HCT116 (cell line): Measurements from ENCODE around the gene RPS16. TPM values are rescaled to one million over a fixed set of nuclear protein-coding genes. Genes with fewer than 3 reads are reported as not detected.
A peak's percentile ranks its signal among the peaks of the same experiment; 100 is the strongest.

Experiments used
- ATAC-seq: fragments of 200-7000 bp; cut with Tn5 transposase; 2 replicates; pipeline ENCODE4 v1.9.1; 2020; ENCODE audit warnings: mild to moderate bottlenecking, moderate library complexity
- BruUV-seq: library from RNA; stranded (reverse); fragments of 400-500 nt; replicated peaks from 2 replicates; lab custom pipeline; 2021; lab: Mats Ljungman, UMichigan
- CTCF ChIA-PET: fragments of 300-600 bp; sonication (Branson Sonifier 250); formaldehyde crosslinking; loops from one replicate; lab custom pipeline; 2021; ENCODE audit warnings: antibody characterized with exemption; lab: Charles Lee
- POLR2A ChIA-PET: fragments of 300-600, 350-600 bp; sonication (Branson Sonifier 250); formaldehyde crosslinking; loops from one replicate; lab custom pipeline; 2021; ENCODE audit warnings: antibody characterized with exemption; lab: Charles Lee
- RAD21 ChIA-PET, 2 experiments: fragments of 300-600 bp; sonication (Branson Sonifier 250); formaldehyde crosslinking; loops; one replicate each; lab custom pipeline; 2023; ENCODE audit warnings: low total read pairs in 2 of 2; ENCODE audit not compliant: uncharacterized antibody in 2 of 2, unreplicated experiment in 2 of 2, low non-redundant PET in 1 of 2; lab: Charles Lee
- DNase-seq: peaks from one replicate; pipeline ENCODE4 v3.0.0-alpha.2; 2010; ENCODE audit warnings: low read depth, low spot score
- H2AFZ ChIP-seq: fragments of 200-600 bp; shearing (Covaris generic), sonication (generic); 2 replicates; pipeline ENCODE4 v1.6.1; 2017; ENCODE audit warnings: low read depth, mixed run types, mixed read lengths, antibody characterized with exemption, low read length; ENCODE audit not compliant: poor library complexity, severe bottlenecking
- H3K27ac ChIP-seq: 2 replicates; pipeline ENCODE4 v1.5.1; 2012; ENCODE audit warnings: low read depth, low read length
- H3K27me3 ChIP-seq: fragments of 200-600 bp; sonication (generic); 2 replicates; pipeline ENCODE4 v1.6.1; 2016; ENCODE audit warnings: mixed run types, low read length, mixed read lengths; ENCODE audit not compliant: insufficient read depth
- H3K36me3 ChIP-seq, 2 experiments: fragments of 200-500 bp in 1 of 2; fragments of 200-600 bp in 1 of 2; sonication (Bioruptor generic) in 1 of 2; sonication (generic) in 1 of 2; 2 replicates each; pipeline versions ENCODE4 v1.5.1 to v1.6.1; 2014 to 2016; ENCODE audit warnings: low read length in 2 of 2, inconsistent platforms in 1 of 2, mixed read lengths in 1 of 2, mixed run types in 1 of 2; ENCODE audit not compliant: insufficient read depth in 2 of 2, control insufficient read depth in 1 of 2
- H3K4me1 ChIP-seq, 2 experiments: fragments of 200-600 bp in 1 of 2; sonication (generic) in 1 of 2; 2 replicates each; pipeline versions ENCODE4 v1.5.1 to v1.6.1; 2012 to 2017; ENCODE audit warnings: low read length in 2 of 2, inconsistent platforms in 1 of 2, mild to moderate bottlenecking in 1 of 2, mixed read lengths in 1 of 2, mixed run types in 1 of 2, moderate library complexity in 1 of 2; ENCODE audit not compliant: insufficient read depth in 2 of 2, control insufficient read depth in 1 of 2
- H3K4me2 ChIP-seq: fragments of 200-600 bp; sonication (generic); 2 replicates; pipeline ENCODE4 v1.6.1; 2017; ENCODE audit warnings: mixed run types, low read length, mixed read lengths
- H3K4me3 ChIP-seq, 2 experiments: fragments of 200-600 bp in 1 of 2; sonication (generic) in 1 of 2; replicated peaks in 1 of 2; 2 replicates each; pipeline ENCODE4 v1.5.1; 2011 to 2016; ENCODE audit warnings: low read length in 2 of 2, control low read depth in 1 of 2, low read depth in 1 of 2, mild to moderate bottlenecking in 1 of 2, mixed read lengths in 1 of 2, mixed run types in 1 of 2
- H3K79me2 ChIP-seq: fragments of 200-600 bp; sonication (generic); 2 replicates; pipeline ENCODE4 v1.6.1; 2017; ENCODE audit warnings: mild to moderate bottlenecking, mixed run types, low read length, moderate library complexity, mixed read lengths; ENCODE audit not compliant: insufficient read depth
- H3K9ac ChIP-seq: fragments of 200-600 bp; sonication (generic); 2 replicates; pipeline ENCODE4 v1.6.1; 2016; ENCODE audit warnings: low read length, mixed read lengths
- H3K9me2 ChIP-seq: fragments of 200-600 bp; sonication (generic), shearing (Covaris generic); 2 replicates; pipeline ENCODE4 v1.6.1; 2017; ENCODE audit warnings: mixed run types, mild to moderate bottlenecking, moderate library complexity; ENCODE audit not compliant: insufficient read depth
- H3K9me3 ChIP-seq, 2 experiments: fragments of 200-500 bp in 1 of 2; fragments of 200-600 bp in 1 of 2; sonication (Bioruptor generic) in 1 of 2; sonication (generic) in 1 of 2; 2 replicates each; pipeline ENCODE4 v1.6.1; 2014 to 2017; ENCODE audit warnings: low read length in 2 of 2, mixed read lengths in 2 of 2, inconsistent platforms in 1 of 2, low read depth in 1 of 2, mild to moderate bottlenecking in 1 of 2, mixed run types in 1 of 2, moderate library complexity in 1 of 2; ENCODE audit not compliant: control insufficient read depth in 1 of 2, insufficient read depth in 1 of 2
- H4K20me1 ChIP-seq: fragments of 200-600 bp; sonication (generic), shearing (Covaris generic); 2 replicates; pipeline ENCODE4 v1.6.1; 2017; ENCODE audit warnings: mixed run types, mild to moderate bottlenecking, moderate library complexity; ENCODE audit not compliant: insufficient read depth
- EZH2 ChIP-seq: fragments of 200-600 bp; sonication (generic); IDR thresholded peaks from 2 replicates; pipeline ENCODE4 v1.6.1; 2017; ENCODE audit warnings: antibody characterized with exemption, mixed run types
- EZH2phosphoT487 ChIP-seq: fragments of 200-600 bp; IDR thresholded peaks from 2 replicates; pipeline ENCODE4 v1.6.1; 2018; ENCODE audit warnings: antibody characterized with exemption, borderline replicate concordance
- POLR2A ChIP-seq: IDR thresholded peaks from 2 replicates; pipeline ENCODE4 v1.7.0; 2011; ENCODE audit warnings: borderline replicate concordance; ENCODE audit not compliant: insufficient read depth, insufficient read length; ENCODE audit errors: extremely low read depth
- POLR2AphosphoS5 ChIP-seq: IDR thresholded peaks from 2 replicates; pipeline ENCODE4 v1.6.1; 2011; ENCODE audit warnings: mild to moderate bottlenecking, low read depth, low read length, moderate library complexity
- RAD21 ChIP-seq: IDR thresholded peaks from 2 replicates; pipeline ENCODE4 v1.6.1; 2012; ENCODE audit warnings: low read depth, mild to moderate bottlenecking
- SRF ChIP-seq: IDR thresholded peaks from 2 replicates; pipeline ENCODE4 v1.6.1; 2012; ENCODE audit warnings: low read depth
- TCF7L2 ChIP-seq: IDR thresholded peaks from 2 replicates; pipeline ENCODE4 v1.7.0; 2011; ENCODE audit warnings: borderline replicate concordance, inconsistent platforms; ENCODE audit not compliant: insufficient read depth, insufficient read length; ENCODE audit errors: extremely low read depth
- ZFX ChIP-seq: fragments of 450-650 bp; IDR thresholded peaks from 2 replicates; pipeline ENCODE4 v1.6.1; 2017
- ZNF274 ChIP-seq: fragments of 200-500 bp; sonication (Bioruptor generic); IDR thresholded peaks from 2 replicates; pipeline ENCODE4 v1.6.1; 2014; ENCODE audit warnings: mild to moderate bottlenecking, low read depth, low read length, inconsistent platforms
- intact Hi-C: fragments of 100-400 bp; cut with micrococcal nuclease; formaldehyde crosslinking; loops from 2 replicates; pipeline ENCODE4 v1.10.0; 2022
- total RNA-seq: library from RNA; stranded (reverse); gene quantifications from one replicate; pipeline ENCODE4 v1.2.1, GENCODE V29; 2021; ENCODE audit not compliant: unreplicated experiment

RPS16 gene
- total RNA-seq, 1 experiment from 2014 or later: 3,365 TPM

DNA sequence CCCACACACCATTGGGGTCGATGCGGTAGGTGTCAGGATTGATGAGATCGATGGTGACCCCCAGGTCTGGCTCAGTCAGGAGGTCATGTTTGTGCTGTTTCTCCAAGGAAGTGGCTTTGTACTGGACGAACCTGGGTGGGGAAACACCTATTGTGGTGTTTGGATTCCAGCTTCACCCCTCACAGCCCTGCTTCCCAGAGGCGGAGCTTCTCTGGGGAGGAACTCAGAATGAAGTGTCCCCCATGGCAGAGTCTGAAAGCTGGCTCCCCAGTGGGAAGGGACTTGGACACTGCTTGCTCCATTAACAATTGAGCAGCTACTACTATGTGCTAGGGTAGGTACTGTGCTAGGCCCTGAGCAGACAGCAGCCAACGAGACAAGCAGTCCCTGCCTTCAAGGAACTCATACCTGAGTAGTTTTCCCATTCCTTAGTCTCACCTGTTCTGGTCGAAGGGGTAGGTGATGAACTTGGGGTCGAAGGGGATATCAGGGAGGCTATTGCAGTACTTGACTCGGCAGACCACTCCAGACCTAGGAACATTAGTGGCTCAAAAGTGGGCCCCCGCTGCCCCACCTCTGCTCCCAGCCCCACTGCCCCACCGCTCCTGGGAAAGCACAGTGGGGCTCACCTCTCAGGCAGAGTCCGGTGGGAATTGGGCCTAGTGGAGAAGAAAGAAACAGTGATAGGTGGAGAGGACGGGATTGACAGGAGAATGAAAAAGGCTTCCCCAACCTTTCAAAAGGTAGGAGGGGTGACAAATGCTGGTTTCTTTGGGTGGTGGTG is 45.9 kb downstream of the RPS16 start:
- no TSS peak for BruUV-seq
- H3K27me3 ChIP-seq: no peaks in the 10 kb centered on the region
- H3K79me2 ChIP-seq: peaks cover 39% of the 10 kb centered on the region
- DNase-seq: no peak
- no peaks in the 10 kb centered on the region for H3K9me2 ChIP-seq
- peak overlapping the region; percentile 96 for H3K27ac ChIP-seq
- peak overlapping the region; percentile 76 for H3K4me2 ChIP-seq
- H3K4me1 ChIP-seq: peaks cover 14% of the 10 kb centered on the region in 2 experiments
- H2AFZ ChIP-seq: no peak overlapping the region
- POLR2A ChIA-PET: interaction anchor here (1.7 kb wide), 1 partner anchor 56 kb away, joined by 6 read pairs; the partner anchor contains the start of gene SUPT5H
- H4K20me1 ChIP-seq: no peaks in the 10 kb centered on the region
- intact Hi-C loops: loop anchor here (2.0 to 5.0 kb wide), 2 partner anchors 41 to 178 kb away; no protein-coding TSS in a partner anchor
- no peak for ATAC-seq
- TF ChIP-seq RAD21: no peak
- TF ChIP-seq EZH2phosphoT487: no peak
- no peak for TF ChIP-seq EZH2
- CTCF ChIA-PET: no interaction called here
- peaks cover 30 to 39% of the 10 kb centered on the region in 2 experiments; a peak in 3 of 4 replicates for H3K36me3 ChIP-seq
- H3K9ac ChIP-seq: peak overlapping the region; percentile 90
- RAD21 ChIA-PET: no interaction called here
- no peaks in the 10 kb centered on the region for H3K9me3 ChIP-seq
- peak overlapping the region; percentile 91 to 100 for H3K4me3 ChIP-seq

DNA sequence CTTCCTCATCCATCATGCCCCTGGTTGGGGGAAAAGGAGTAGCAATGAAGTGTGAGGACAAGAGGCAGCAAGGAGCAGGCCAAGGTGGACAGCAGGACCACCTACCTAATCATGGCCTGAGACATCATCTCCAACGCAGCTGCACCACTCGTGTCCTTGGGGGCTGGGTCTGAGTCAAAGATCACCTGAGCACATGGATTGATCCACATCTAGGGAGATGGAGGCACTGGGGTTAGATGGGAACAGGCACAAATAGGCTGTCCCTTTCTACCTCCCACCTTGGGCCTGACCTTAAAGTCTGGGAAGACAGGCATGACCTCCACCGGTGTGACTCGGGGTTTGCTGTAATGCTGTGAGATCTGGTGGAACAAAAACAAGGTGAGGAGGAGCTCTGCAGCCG is 47.1 kb downstream of the RPS16 start:
- Histone ChIP-seq H2AFZ (no peak overlapping the region), H3K36me3 (peaks cover 32 to 38% of the 10 kb centered on the region in 2 experiments; a peak in 3 of 4 replicates), H3K27ac (no peak overlapping the region), H3K4me3 (no peak overlapping the region), H4K20me1 (no peaks in the 10 kb centered on the region), H3K4me1 (peaks cover 14% of the 10 kb centered on the region in 2 experiments), H3K79me2 (peaks cover 38% of the 10 kb centered on the region), H3K27me3 (no peaks in the 10 kb centered on the region), H3K4me2 (no peak overlapping the region), H3K9me3 (no peaks in the 10 kb centered on the region), H3K9ac (no peak overlapping the region), H3K9me2 (no peaks in the 10 kb centered on the region)
- TF ChIP-seq TCF7L2 (no peak), SRF (no peak), POLR2AphosphoS5 (no peak), ZFX (no peak), ZNF274 (no peak), RAD21 (no peak), EZH2phosphoT487 (no peak), POLR2A (no peak)
- ChIA-PET POLR2A (no interaction called here), RAD21 (no interaction called here), CTCF (no interaction called here)
- intact Hi-C loops: no loop called here
- no peak for DNase-seq
- no peak for ATAC-seq
- no TSS peak for BruUV-seq
